Effector CD8-positive, alpha-beta T cell (primary cell): ENCODE measurements around the gene DLST.

Experiments
- DNase-seq: peaks from one replicate; lab custom pipeline; 2025; lab: John Stamatoyannopoulos, UW

DLST gene

DNA sequence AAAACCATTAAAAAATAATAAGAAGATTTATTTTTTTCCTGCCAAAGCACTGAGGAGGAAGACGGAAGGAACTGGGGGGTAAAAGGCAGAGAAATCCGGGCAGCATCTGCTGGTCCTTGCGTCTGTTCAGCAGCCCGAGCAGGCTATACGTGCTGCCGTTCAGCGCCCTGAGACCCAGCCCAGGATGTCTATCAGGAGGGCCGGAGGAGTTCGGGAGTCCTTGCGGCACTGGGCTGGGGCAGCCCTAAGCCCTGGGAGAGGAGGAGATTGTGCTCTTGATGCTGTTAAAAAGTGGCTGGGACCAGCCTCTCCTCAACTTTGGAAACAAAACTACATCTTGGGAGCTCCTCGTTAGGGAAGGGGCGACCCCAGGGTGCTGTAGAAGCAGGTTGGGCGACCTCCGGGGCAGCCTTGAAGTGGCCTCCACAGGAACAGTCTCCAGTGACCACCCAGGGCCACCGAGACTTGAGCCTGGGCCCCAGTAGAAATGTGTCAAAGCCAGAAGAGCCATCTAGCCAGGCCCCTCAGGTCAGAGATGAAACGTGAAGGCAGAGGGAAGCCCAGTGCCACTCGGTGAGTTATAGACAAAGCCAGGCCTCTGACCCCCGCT, 59.3 kb downstream of the DLST start:
- DNase-seq, result no peak

DNA sequence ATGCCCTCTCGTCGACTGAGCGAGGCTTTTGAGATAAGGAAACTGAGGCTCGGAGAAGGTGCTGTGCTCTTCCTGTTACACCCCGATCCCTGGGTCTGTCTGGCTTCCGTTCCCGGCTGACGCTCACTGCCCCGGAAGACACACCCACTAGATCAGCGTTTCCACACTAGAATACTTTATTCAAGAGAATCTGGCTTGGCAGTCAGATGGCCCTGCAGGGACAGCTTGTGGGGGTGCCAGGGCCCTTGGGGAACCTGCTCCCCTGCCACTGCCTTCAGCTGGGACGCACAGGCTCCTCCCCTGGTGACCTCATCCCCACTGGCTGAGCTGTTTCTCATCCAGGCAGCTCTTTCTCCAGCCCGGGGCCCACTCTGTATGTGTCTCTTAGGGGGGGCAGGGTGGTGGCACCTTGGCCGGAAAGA, 60.0 kb downstream of the DLST start:
- DNase-seq, result no peak

- DNase-seq, result no peak
Observed at GRCh38 chr14:74942181-74942580, 60.5 kb downstream of the DLST start.

- DNase-seq, result no peak
Observed at GRCh38 chr14:74942608-74943007, 60.9 kb downstream of the DLST start.

DNA sequence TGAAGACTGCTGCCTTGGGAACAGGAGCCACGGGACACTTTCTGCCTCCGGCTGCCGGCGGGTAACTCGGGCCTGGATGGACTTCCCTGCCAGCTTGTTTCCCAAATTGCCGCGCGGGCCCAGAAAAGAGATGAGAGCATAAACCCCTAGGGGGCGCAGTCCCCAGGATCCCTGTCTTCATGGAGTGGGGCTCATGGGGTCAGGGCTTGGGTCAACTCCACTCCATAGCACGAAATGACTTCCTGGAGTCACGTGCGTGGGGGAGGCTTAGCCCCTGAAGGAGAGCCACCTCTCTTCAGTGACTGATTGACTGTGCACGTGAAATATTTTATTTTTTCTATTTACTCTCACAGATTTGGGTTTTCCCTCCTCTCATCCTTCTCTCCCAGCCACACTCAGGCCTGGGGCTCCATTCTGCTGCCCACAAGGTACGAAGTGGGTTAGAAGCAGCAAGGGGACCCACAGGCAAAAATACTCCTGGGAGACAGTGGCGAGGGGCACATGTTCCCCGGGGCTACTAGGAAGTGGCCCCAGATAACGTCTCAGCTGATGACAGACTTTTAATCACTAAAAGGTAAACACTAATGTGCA, 63.6 kb downstream of the DLST start:
- DNase-seq, result no peak

- DNase-seq, result peak; percentile 66
Observed at GRCh38 chr14:74945852-74946658, 64.3 kb downstream of the DLST start.

DNA sequence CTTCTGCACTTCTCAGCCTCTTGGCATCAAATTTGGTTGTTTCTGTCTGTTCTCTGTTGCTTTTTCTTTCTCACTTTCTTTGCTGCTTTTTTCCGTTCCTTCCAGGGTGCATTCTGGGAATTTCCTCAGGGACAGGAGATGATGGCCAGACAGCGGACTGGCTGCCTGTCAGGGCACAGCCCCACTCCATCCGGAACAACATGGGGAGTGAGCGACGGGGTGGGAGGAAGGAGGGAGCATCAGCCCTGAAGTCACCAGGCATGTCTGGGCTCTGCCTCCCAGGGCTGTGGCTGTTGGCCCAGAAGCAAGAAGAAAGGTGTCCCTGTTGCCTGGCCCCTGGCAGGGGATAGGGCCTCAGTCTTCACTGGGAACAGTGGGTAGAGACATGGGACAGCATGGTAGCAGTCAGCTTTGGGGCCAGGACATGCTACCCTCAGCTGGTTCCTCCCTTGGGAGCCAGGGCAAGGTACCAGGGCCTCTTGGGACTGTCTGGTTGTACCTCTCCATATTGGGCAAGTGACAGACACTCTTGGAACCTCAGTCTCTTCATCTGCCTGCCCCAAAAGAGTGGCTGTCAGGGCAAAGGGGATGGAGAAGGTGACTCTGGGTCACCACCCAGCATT, 65.1 kb downstream of the DLST start:
- DNase-seq, result no peak

GRCh38 chr14:74947353-74948227, 65.9 kb downstream of the DLST start:
- no peak for DNase-seq

DNA sequence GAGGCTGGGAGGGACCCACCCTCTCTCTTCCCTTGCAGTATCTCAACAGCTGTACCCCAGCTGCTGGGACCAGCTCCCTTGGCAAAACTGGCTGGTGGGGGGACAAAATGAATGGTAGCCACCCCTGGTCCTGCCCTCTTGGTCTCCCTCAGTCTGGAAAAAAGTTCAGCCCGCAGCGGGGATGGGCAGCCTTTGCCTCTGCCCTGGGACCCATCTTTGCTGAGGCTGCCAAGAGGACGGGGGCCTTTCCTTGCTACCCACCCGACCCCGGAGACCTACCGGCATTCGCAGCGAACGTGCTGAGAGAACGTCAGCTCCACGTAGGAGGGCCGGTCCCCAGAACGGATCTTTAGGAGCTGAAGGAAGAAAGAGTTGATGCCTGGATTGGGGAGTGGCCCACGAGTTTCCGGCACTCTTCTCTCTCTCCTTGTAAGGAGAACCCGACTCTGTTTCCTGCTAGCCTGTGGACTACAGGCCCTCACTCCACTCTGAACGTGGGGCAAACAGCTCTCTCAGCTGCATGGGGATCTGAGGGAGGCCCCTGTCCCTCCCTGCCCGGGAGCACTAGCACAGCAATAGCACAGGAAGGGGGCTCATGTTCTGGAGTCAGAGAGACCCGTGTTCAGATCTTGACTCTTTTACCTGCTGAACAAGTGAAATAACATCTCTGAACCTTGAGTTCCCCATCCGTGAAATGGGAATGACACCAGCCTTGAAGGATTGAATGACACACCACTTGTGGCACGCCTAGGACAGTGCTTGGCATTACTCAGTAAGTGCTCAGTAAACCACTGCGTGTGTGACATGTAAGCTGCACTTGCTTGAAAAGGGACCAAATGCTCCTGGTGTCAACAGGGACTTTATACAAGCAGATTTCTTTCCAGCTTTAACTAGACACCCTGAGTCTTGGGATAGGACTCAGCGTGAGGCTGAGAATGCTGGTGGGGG, 66.8 kb downstream of the DLST start:
- DNase-seq, result no peak

GRCh38 chr14:74949191-74949601, 67.5 kb downstream of the DLST start:
- no peak for DNase-seq

DNA sequence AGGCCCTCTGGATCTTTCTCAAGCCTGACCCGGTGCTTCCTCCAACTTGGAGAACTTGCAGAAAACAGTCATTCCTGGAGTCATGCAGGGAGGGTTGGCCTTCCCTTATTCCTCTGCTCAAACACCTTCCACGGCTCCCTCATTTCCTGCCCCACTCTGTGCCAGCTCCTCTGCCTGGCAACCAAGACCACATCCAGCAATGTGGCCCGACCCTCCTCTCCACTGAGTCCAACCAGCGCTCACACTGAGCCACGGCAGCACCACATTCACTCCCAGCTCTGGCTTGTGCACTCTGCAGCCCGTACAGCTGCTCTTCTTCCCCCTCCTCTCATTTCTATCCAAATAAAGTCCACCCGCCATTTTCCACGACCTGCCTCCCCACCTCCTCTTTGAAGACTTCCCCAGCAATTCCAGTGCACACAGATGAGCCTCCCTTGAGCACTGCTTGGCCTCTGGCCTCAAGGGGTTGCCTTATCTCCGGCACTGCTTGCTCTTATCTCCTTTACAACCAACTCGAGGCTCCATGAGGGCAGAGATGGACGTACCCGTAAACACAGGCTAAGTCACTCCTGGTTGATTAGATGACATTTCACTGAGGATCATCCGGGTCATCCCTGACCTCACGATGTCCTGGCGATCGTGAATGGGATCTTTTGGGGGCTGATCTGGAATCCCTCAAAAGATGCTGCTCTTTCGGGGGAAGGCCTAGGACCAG, 68.3 kb downstream of the DLST start:
- DNase-seq, result no peak

- DNase-seq, result no peak
Observed at GRCh38 chr14:74950795-74951442, 69.2 kb downstream of the DLST start.

DNA sequence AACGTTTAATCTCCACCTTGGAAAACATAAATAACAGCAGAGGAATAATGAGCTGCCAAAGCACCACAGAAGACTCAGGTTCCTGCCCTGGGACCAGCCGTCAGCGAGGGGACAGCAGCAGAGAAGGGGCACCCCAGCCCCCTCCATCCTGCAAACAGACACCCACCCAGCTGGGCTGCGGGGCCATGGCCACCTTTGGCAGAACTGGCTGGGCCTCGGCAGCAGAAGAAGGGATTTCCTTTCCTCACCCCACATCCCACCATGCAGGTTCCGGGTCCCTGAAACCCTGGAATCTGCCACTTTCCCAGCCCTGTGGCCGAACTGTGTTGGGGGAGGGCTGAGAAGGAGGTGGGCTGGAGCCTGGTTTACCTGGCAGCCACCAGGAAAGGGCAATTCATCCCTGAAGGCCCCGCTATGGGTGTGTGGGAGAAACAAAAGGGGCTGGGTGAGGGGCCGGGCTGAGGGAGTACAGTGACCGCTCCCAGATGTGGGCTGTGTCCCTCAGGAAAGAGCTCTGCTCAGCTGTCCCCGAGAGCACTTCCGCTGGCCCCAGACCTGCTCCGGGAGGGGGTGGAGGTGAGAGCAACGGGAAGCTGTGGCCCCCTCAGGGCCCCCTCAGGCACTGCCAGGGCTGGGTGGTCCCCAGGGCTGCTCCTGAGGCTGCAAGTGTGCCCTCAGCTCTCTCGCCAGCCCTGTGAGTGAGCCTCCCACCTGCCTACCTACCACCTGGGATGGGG, 69.9 kb downstream of the DLST start:
- DNase-seq, result no peak

GRCh38 chr14:74952180-74952665, 70.5 kb downstream of the DLST start:
- DNase-seq, result no peak

DNA sequence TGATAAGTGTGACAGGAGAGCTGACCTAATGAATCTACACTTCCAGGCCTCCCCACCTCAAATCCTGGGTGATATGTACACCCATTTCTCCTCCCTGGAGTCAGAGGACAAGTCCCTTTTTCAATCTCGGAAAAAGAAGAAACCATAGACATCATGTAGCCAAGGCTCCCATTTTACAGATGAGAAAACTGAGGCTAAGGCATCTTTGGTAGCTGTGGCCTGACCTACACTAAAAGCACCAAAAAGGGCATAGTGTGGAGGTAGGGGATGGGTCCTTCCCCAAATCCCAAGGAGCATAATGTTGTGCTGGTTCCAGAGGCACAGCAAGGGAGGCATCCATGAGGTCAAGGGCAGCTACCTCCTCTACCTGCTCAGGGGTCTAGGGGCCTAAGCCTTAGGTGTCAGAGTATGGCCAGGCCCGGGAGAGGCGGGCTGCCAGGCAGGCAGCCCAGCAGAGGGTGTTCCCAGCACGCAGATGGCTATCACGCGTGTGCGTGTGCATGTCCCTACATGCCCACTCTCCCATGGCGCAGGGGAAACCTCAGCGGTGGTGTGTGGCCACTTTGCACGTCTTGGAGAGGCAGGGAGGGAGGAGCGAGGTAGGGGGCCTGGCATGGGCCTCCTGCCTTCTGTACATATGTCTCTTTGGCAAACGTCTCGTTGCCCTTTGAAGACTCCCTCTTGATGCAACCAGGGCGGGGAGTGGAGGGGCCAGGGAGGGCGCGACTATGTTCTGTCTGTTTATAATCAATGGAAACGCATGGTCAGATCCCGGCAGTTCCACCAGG, 71.2 kb downstream of the DLST start:
- DNase-seq, result no peak
